Stimulated activated CD4-positive, alpha-beta T cell treated with anti-CD3 and anti-CD28 coated beads, Interleukin-12 subunit alpha, Interleukin-12 subunit beta, amount 100 ng/mL, for 48 hours (primary cell): ENCODE measurements around the gene RPP30.

Experiments
- DNase-seq, 3 donors: peaks; one replicate each; pipeline ENCODE4 v3.0.0-alpha.2; 2020; ENCODE audit warnings: low read depth in 2 of 3, low spot score in 1 of 3

Gene RPP30

DNA sequence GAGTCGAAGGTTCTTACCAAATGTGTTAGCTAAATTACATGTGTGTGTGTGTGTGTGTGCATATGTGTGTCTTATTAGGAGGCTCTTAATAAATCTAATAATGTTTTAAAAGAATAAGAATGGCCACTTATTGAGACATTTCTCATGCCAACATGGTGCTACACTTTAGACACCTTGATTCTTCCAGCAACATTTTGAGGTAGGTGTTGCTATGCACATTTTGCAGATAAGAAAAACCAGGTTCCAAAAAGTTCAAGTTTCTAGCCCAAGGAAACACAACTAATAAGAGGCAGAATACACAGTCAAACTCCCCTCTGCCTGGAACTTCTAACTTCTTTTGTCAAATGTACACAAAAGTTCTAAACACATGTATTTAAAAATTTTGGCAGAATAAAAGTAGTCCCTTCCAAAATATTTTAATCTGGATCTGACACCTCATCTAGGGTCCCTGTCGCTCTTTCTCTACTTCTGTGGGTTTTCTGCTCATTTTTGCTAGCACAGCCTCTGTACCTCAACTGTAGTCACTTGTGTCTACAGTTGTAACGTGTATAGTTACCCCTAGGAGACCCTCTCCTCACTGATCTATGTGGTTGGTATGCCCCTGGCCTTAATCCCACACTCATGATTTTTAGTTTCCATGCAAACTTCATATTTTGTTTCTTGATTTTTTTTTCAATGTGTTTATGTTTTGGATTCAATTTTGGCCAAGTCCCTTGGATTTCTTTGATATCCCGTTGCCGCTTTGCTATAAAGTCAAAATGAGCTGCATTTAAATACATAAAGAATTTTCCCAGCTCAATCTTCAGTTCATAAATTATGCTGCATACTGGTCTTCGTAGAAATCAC, 44.8 kb downstream of the RPP30 start:
- DNase-seq: no peak

DNA sequence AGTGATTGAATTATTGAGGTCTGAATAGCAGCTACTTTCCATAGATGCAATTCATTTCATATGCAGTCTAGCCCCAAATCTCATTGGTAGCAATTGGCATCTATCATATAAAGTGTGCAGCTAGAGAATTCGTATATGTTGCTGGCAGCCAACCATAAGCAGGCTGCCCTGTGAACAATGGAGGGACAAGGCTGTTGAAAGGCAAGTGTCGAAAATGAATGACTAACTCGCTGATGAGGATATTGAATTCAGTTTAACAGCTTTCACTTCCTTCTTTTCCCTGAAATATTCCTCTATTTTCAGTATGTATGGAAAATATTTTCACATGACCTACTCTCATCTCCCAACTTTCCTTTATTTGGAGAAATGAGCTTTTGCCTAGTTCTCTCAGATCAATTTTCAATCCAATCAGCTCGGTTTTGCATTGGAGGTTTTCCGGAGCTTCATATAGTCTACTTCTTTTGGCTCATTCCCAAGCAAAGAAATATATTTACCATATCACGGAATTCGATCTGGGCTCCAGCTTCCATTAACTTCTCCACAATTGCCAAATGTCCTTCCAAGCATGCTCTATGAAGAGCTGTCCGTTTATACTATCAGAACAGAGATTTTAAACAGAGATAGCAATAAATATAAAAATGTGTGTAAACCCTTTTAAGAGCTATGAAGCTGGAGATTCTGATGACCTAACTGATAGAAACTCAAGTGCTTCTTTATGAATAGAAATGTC, 45.6 kb downstream of the RPP30 start:
- no peak for DNase-seq

DNA sequence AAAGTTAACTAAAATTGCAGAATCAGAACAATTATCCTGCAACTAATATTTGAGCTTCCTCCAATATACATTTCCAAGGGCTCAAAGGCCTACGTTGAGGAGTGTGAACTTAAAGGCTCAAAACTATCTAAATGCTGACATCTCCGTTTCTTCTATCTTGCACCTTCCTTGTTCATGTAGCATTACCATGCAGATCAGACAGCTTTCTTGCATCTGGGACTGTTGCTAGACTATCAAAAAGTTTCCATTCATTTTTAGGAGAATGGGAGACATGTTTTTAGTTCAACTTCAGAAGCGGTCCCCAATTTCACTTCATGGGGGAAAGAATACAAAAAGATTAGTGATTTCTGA, 46.2 kb downstream of the RPP30 start:
- no peak for DNase-seq

DNA sequence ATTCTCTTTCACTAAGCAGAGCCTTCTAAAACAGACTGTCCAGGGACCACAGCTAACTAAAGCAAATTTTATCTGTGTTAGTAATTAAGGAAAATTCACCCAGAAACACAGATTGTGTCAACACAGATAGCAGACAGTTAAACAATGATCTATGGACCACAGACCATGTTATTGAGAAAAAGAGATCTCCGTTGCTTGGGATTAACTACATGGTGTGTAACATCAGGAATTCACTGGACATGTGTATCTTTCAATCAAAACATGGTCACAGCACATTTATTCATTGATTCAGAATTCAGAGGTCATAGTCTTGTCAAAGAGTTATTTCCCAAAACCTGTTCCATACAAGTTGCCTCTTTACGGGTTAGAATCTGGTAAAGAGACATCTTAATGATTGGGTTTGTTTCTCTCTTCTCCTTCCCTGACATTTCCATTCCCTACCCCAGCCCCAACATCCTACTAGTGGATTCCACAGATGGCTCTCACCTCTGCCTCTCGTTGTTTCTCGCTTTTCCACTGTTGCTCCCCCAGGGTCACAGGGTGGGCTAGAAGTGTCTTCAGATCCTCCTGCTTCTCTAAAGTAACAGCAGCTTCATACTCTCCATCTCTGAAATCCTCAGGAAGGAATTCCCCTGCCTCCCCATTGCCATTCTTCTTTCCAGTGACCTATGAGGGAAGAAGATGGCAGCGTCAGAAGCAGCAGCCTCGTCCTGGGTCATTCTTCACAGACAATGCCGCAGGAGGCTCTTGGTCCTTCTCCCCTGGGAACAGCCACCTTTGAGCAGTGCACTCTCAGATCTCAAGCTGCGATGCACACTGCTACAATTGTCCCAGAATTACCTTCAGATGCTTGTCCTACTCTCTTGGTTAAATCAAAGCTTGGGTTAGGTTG, 48.2 kb downstream of the RPP30 start:
- no peak for DNase-seq

DNA sequence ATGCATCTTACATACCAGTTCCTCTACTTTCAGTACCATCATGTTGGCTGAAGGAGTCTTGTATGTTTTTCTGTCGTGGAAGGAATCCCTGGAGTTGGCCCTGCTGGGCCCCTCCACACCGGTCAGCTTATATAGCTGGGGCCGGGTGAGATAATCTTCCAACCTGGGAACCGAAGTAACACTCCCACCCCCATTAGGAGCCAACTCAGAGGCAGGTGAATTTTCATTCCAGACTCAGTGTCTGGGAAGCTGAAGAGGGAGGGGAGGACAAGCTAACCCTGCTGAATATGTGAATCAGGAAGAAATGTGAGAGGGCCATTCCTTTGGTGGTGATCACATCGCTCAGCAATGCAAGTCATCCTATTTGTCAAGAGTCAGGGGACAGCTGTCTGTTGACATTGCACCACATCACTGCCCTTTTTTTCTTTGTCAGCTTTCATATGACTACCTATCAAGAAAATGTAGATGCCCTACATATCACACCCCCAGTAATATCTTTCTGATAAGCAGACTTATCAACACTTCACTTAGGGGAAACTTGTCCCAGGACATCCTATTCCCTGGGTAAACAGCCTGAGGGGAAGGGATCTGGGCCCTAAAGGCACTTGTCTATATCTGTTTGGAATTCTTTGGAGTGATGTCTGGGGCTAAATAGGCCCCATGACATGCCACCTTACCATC, 49.4 kb downstream of the RPP30 start, which contains the start of gene ANKRD1:
Gene ANKRD1, minus strand, starts transcription at position 102 of the 681 bp plus-strand sequence. Its CDS starts 60 bp downstream, at position 42.
- no peak for DNase-seq

DNA sequence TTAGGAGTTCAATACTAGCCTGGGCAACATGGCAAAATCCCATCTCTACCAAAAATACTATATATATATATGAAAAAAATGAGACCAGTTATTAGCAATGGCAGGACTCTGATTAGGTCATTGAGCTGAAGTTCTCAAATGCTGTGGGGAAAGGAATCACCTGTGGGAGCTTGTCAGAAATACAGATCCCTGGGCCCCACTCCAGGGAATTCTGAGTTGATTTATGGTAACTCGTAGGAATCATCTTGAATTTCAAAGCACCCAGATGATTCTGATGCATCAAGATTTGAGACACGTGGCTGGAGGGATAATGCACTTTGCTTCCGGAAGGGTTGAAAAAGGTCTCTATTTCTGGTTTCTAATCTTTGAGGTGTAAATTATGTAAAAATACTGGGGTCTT, 50.1 kb downstream of the RPP30 start:
- no peak for DNase-seq

GRCh38 chr10:90923111-90923731, 51.4 kb downstream of the RPP30 start:
- no peak for DNase-seq

- no peak for DNase-seq
Measured at GRCh38 chr10:90924552-90924951, 52.8 kb downstream of the RPP30 start.

GRCh38 chr10:90925079-90926029, 53.6 kb downstream of the RPP30 start:
- no peak for DNase-seq

DNA sequence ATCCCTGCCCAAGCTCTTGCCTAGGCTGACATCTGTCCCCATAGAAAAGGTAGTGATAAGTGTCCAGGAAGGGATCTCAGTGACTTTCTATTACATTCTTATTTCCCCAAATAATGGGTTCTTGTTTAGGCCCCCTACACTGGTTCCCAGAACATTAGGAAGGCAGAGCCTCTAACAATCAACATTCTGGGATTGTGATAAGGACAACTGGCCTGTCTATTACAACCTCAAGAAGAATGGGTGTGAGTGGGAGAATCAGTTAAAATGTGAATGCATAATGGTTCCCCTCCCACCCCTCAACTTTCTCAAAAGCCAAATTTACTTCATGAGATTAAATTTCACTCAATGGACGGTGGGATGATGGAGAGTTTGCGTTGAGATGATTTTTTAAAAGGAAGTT, 55.5 kb downstream of the RPP30 start:
- no peak for DNase-seq

DNA sequence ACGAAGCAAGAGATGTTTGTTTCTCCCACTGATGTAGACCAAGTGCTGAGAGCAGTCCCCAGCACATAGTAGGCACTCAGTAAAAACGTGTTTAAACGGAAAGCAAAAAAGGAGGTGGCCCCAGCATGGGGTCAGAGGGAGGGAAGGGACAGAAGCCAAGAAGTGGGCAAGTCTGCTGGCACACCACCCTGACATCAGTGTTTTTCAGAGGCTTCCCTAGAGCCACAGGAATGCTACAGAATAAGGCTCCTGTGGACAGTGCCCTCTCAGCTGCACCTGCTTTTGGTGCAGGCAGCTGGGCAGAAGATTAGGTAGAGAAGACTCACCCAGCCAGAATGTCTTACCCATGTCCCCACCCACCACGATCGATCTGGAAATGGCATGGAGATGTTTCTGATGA, 57.4 kb downstream of the RPP30 start:
- DNase-seq: no peak

- no peak for DNase-seq
Measured at GRCh38 chr10:90930070-90930837, 58.5 kb downstream of the RPP30 start.

- DNase-seq: no peak
Measured at GRCh38 chr10:90930971-90931871, 59.4 kb downstream of the RPP30 start.

DNA sequence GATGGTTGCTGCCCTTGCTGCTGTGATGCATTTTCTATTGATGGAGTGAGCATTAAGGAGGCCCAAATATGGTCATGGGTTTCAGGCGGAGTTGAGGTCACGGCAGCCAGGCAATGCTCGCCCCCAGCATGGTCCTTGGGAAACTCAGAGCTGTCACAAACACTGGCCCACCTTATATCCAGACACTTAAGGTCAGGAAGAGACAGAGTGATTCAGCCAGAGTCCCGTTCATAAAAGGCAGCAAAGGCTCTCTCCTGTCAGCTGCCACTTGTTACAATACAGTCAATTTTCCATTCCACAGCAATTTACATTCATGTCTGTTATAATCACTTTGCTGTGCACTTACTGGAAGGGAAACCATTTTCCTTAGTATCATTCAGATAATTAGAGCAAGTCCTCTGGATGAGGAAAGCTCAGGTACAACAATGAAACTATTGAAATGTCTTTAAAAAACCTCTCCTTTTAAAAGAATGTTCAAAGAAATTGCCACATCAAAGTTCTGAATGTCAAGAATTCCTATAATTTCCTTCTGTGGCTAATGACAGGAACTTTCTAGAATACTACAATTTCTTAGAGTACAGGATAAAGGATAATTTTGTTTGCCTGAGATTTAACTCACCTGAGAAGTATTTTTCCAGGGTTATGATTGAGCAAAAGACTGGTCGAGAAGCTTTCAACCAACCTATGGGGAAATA, 64.0 kb downstream of the RPP30 start:
- DNase-seq: no peak

DNA sequence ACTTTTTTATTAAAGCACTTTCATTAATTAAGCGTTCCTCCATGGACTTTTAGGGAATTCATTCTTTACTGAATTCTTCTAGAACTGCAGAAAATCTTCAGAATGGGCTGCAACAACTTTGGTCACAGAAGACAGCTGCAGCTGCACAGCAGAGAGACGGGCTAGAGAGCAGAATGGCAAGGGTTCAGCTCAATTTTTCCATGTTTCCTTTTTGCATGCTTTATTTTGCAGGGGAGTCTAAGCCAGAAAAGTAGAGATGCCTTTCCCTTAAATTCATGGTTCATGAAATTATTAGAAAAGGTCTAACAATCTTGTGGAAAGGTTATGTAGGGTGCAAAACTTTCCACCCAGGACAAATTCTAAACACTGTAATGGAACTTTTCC, 64.5 kb downstream of the RPP30 start:
- DNase-seq: no peak

- no peak for DNase-seq
Measured at GRCh38 chr10:90937645-90938258, 66.0 kb downstream of the RPP30 start.

- no peak for DNase-seq
Measured at GRCh38 chr10:90939116-90939515, 67.3 kb downstream of the RPP30 start.
